ENCODE results near the gene TXNRD2. TPM values are rescaled to one million over a fixed set of nuclear protein-coding genes. Genes with fewer than 3 reads are reported as not detected.

The TXNRD2 gene
- total RNA-seq, 4 donors from 2014 or later, result 8.0 to 11.3 (median 10.4) TPM

DNA sequence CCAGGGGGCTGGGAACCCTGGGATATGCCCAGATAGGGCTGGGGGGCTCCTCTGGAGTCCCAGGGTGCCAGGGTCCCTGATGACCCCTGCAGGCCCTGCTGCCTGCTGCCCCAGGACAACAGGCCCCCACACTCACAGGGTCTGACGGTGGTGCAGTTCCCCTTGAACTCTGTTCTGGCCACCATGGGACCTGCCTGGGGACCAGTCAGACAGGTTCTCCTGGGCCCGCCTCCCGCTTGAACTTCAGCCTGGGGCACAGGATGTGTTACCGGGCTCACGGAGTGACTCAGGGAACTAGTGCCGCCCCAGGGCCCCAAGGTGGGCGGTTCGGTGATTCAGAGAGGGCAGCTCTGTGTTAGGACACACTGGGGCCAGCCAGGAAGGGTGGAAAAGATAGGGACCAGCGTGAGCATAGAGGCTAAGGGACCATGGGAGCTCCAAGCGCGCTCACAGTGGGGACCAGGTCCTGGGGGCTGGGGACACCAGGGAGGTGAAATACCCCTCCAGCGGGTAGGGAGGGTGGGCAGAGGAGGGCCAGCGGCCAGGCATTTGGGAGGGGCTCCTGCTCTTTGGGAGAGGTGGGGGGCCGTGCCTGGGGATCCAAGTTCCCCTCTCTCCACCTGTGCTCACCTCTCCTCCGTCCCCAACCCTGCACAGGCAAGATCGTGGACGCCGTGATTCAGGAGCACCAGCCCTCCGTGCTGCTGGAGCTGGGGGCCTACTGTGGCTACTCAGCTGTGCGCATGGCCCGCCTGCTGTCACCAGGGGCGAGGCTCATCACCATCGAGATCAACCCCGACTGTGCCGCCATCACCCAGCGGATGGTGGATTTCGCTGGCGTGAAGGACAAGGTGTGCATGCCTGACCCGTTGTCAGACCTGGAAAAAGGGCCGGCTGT lies 21.5 kb upstream of the TXNRD2 start:
- TF ChIP-seq, protein P1, sequence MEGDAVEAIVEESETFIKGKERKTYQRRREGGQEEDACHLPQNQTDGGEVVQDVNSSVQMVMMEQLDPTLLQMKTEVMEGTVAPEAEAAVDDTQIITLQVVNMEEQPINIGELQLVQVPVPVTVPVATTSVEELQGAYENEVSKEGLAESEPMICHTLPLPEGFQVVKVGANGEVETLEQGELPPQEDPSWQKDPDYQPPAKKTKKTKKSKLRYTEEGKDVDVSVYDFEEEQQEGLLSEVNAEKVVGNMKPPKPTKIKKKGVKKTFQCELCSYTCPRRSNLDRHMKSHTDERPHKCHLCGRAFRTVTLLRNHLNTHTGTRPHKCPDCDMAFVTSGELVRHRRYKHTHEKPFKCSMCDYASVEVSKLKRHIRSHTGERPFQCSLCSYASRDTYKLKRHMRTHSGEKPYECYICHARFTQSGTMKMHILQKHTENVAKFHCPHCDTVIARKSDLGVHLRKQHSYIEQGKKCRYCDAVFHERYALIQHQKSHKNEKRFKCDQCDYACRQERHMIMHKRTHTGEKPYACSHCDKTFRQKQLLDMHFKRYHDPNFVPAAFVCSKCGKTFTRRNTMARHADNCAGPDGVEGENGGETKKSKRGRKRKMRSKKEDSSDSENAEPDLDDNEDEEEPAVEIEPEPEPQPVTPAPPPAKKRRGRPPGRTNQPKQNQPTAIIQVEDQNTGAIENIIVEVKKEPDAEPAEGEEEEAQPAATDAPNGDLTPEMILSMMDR (IDR thresholded peaks at IDR 0.05), result peak in 1 of 6 experiments; percentile 1
- TF ChIP-seq POLR2A (IDR thresholded peaks at IDR 0.05), result peak in 2 of 4 donors; percentile 8 to 29
- H3K27me3 ChIP-seq, result no peaks in the 10 kb centered on the region
- H3K9me3 ChIP-seq, result no peaks in the 10 kb centered on the region
- 12 to 53% methylated on average over 4 to 8 of the region's 30 CpGs for whole genome bisulfite sequencing, 2 donors
- H3K4me1 ChIP-seq, result peaks cover 29 to 76% (median 35%) of the 10 kb centered on the region in 3 donors
- no peak for DNase-seq
- H3K27ac ChIP-seq, result peak overlapping the region; percentile 74 to 93 (median 88)
- H3K4me3 ChIP-seq, result peak overlapping the region; percentile 38 to 62 (median 41)
- intact Hi-C loops (cut with DNase I), result loop anchor here (5.0 kb wide), 1 partner anchor 59 kb away; the partner anchor contains the start of gene TANGO2
- peaks cover 0 to 48% (median 22%) of the 10 kb centered on the region in 3 donors for H3K36me3 ChIP-seq

DNA sequence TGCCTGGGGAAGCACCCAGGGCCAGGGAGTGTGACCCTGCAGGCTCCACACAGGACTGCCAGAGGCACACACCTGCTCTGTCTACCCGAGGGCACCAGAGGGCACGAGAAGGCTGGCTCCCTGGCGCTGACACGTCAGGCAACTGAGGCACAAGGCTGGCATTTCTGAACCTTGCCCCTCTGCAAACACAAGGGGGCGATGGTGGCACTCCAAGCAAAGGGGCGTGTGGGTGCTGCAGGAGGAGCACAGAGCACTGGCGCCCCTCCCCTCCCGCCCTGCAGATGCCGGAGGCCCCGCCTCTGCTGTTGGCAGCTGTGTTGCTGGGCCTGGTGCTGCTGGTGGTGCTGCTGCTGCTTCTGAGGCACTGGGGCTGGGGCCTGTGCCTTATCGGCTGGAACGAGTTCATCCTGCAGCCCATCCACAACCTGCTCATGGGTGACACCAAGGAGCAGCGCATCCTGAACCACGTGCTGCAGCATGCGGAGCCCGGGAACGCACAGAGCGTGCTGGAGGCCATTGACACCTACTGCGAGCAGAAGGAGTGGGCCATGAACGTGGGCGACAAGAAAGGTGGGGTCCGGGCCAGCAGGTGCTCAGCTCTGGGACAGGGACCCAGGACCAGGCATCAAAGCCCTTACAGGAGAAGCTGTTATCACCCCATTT lies 20.8 kb upstream of the TXNRD2 start:
- no peak for DNase-seq
- WGBS, 2 donors, result 33% methylated on average over 5 of the region's 22 CpGs; no CpG with 5 or more reads in 1 of the 2 donors

DNA sequence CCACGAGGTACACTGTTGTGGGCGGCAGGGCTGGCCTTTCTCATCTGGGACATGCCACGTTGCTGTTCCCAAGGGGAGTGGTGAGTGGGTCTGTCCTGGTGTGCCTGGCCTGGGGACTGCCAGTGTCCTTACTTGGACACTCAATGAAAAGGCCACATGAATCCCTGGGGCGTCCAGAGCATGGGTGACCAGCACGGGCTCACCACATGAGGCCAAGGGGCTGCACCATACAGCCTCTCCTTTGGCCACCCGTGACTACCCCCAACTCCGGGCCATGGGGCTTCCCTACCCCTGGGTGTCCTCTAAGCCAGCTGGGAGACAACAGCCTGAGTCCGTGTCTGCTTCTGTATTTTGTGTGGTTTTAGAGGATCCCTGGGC lies 20.2 kb upstream of the TXNRD2 start:
- TF ChIP-seq, protein P1 (IDR thresholded peaks at IDR 0.05), result no peak
- no peak for TF ChIP-seq POLR2A (IDR thresholded peaks at IDR 0.05)

More for the DNA sequence above, 20.8 kb upstream of the TXNRD2 start:
- TF ChIP-seq, protein P1 (IDR thresholded peaks at IDR 0.05), result peak; percentile 42 to 78 (median 65)
- no peak for TF ChIP-seq POLR2A (IDR thresholded peaks at IDR 0.05)
- Histone ChIP-seq H3K4me1 (peaks cover 29 to 78% (median 35%) of the 10 kb centered on the region in 3 donors), H3K9me3 (no peaks in the 10 kb centered on the region), H3K4me3 (peak overlapping the region; percentile 38 to 62 (median 41)), H3K36me3 (peaks cover 0 to 40% (median 17%) of the 10 kb centered on the region in 3 donors), H3K27ac (peak overlapping the region; percentile 74 to 93 (median 88)), H3K27me3 (no peaks in the 10 kb centered on the region)
- intact Hi-C loops (cut with DNase I), result loop anchor here (5.0 kb wide), 1 partner anchor 60 kb away; the partner anchor contains the start of gene TANGO2

DNA sequence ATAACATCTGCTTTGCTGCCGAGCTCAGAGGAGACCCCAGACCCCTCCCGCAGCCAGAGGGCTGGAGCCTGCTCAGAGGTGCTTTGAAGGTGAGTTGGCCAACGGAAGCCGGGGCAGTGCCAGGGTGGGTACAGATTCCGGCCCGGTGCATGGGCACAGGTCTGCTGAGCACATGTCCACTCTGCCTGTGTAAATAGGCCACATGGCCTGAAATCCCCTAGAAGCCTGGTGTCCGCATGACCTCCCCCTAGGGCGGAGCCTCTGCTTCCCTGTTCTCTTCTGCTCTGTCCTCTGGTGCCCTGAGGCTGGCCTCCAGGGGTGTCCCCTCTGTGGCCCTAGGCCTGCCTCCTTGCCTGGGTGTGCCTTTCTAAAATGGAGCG lies 19.6 kb upstream of the TXNRD2 start:
- intact Hi-C loops (cut with DNase I), result loop anchor here (5.0 kb wide), 1 partner anchor 61 kb away; the partner anchor contains the start of gene TANGO2
- Histone ChIP-seq H3K4me1 (peaks cover 29 to 80% (median 35%) of the 10 kb centered on the region in 3 donors), H3K9me3 (no peaks in the 10 kb centered on the region), H3K4me3 (no peak overlapping the region), H3K27me3 (no peaks in the 10 kb centered on the region), H3K36me3 (peaks cover 0 to 28% (median 17%) of the 10 kb centered on the region in 3 donors), H3K27ac (peak overlapping the region in 1 of 4 donors; percentile 84)
- 87 to 93% methylated on average over 3 of the region's 9 CpGs for WGBS, 2 donors
- TF ChIP-seq, protein P1 (IDR thresholded peaks at IDR 0.05), result no peak
- TF ChIP-seq POLR2A (IDR thresholded peaks at IDR 0.05), result no peak
- no peak for DNase-seq

More for the DNA sequence above, 20.2 kb upstream of the TXNRD2 start:
- 80% methylated on average over 1 to 2 of the region's 8 CpGs for WGBS, 2 donors
- no peaks in the 10 kb centered on the region for H3K9me3 ChIP-seq
- H3K27ac ChIP-seq, result peak overlapping the region; percentile 74 to 93 (median 88)
- no peak overlapping the region for H3K4me3 ChIP-seq
- H3K36me3 ChIP-seq, result peaks cover 0 to 35% (median 17%) of the 10 kb centered on the region in 3 donors
- no peak for DNase-seq
- H3K27me3 ChIP-seq, result no peaks in the 10 kb centered on the region
- H3K4me1 ChIP-seq, result peaks cover 29 to 78% (median 35%) of the 10 kb centered on the region in 3 donors
- intact Hi-C loops (cut with DNase I), result loop anchor here (5.0 kb wide), 1 partner anchor 60 kb away; the partner anchor contains the start of gene TANGO2
